Measurements from ENCODE around the gene ADPRS.

ADPRS gene

DNA sequence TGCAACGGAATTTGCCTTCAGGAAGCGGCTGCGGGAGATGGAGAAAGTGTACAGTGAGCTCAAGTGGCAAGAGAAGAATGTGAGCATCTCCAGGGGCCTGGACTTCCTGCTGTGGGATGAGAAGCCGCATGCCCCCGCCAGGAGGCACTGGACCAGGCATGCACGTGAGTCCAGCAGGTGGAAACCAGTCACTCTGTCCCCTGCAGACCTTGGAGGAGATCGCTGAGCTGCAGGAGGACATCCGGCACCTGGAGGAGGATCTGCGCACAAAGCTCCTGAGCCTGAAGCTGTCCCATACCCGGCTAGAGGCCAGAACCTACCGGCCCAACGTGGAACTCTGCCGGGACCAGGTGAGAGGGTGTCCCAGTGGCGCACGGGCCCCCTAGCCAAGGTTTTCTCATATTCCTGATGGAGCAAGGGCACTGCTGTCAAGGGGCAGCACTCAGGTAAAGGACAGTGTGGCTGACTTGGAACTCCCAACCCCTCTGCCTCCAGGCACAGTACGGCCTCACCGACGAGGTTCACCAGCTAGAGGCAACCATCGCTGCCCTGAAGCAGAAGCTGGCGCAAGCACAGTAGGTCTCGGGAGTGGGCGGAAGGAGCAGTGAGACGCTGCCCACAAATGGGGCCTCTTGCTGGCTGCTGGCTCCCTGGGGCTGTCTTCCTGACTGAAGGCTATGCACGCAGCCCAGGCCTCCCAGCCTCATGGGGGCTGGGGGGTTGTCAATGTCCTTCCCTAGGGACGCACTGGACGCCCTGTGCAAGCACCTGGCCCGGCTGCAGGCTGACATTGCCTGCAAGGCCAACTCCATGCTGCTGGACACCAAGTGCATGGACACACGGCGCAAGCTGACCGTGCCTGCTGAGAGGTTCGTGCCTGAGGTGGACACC is 1.2 kb upstream of the ADPRS start:
- no peak for DNase-seq

DNA sequence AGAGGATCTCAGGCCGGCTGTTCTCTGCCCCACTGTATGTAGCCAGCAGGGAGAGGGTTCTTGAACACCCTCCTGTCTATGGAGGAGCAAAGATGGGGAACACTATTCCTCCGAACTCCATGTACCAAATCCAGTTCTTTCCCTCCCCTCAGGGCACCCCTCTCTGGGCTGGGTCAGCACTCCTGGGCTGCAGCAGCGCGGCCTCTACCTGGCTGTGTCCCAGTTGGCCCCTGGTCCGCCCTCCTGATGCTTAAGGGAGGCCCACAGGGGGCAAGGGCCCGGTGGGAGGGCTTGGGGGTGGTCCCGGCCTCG is 471 bp upstream of the ADPRS start:
- no peak for DNase-seq

DNA sequence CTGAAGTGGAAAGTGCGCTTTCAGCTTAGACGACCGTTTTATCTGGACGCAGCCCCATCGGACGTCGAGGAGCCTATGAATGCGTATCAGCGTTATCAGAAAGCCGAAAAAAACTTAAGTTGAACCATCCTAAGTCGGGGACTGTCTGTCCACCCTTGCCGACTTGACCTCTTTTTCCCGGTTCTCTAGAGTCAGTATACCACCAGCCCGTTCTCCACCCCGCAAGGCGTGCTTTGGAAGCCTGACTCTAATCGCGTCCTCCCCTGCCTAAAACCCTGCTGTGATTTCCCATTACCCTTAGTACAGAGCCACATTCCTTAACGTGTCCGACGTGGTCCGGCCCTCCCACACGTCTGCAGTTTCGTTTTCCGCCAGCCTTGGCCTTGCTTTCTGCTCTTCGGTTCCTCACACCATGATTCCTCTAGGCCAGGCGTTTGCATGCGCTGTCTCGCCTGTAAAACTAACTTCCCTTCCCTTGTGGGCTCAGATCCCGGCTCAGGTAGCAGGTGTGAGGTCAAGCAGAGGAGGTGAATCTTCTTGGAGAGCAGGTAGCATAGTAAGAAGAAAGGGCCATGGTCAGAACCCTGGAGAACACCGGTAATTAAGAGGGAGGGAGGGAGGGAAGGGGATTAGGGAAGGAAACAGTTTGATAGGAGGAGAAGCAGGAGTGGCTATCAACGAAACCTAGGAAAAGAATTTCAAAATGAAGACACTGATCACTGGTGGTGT is 865 bp downstream of the ADPRS start:
- DNase-seq, result peak; percentile 49

DNA sequence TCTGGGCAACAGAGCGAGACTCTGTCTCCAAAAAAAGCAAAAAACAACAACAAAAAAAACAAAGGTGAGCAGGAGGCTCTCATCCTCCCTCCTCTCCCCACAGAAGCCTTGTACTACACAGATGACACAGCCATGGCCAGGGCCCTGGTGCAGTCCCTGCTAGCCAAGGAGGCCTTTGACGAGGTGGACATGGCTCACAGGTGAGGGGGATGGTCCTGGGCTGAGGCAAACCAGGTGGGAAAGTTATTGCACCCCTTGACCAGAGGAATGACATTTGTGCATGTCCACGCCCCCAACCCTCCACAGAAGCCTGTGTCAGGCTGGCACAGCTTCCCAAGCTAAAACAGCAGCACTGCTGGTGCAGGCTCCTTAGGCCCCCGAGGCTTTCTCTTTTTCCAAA is 2.4 kb downstream of the ADPRS start:
- DNase-seq, result no peak

DNA sequence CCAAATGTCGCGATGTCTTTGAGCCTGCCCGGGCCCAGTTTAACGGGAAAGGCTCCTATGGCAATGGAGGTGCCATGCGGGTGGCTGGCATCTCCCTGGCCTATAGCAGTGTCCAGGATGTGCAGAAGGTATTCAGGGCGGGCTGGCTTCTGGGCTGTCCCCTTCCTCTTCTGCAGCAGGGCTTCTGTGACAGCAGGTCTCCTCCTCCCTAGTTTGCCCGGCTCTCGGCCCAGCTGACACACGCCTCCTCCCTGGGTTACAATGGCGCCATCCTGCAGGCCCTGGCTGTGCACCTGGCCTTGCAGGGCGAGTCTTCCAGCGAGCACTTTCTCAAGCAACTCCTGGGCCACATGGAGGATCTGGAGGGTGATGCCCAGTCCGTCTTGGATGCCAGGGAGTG is 3.0 kb downstream of the ADPRS start:
- DNase-seq, result no peak

DNA sequence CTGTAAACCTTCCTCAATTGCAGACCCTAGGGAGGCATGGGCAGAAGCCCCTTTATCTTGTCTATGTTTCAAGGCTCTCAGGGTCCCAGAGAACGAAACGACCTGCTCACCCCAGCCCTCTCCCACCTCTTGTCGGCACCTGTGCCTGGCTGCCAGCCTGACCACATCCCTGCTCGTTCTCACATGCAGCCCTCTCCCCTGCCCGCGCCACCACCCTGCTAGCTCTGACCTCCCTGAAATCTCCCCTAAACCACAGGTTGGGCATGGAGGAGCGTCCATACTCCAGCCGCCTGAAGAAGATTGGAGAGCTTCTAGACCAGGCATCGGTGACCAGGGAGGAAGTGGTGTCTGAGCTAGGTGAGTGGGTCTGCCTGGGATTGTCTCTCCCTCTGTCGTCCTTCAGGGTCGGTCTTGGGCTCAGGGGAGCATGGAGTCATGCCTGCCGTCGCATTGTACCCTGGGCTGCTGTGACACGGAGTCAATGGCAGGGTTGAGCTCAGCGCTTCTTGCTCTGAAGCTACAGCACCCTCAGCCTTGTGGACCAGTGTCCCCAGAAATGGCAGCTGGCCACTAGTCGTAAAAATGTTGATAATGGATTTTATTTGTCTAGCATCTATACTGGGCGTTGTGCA is 3.6 kb downstream of the ADPRS start:
- no peak for DNase-seq

DNA sequence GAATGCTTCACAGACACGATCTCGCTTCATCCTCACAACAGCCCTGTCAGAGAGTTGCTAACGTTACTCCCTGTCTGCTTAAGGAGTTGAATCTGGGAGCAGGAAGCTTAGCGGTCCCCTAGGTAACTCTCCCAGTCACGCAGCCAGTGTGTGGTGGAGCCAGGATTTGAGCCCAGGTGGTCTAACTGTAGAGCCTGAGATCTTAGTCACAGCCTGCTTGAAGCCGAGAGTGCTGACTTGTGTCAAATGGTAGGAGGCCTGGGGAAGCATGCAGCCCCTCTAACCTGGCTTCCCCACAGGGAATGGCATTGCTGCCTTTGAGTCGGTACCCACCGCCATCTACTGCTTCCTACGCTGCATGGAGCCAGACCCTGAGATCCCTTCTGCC is 4.1 kb downstream of the ADPRS start:
- DNase-seq, result no peak

DNA sequence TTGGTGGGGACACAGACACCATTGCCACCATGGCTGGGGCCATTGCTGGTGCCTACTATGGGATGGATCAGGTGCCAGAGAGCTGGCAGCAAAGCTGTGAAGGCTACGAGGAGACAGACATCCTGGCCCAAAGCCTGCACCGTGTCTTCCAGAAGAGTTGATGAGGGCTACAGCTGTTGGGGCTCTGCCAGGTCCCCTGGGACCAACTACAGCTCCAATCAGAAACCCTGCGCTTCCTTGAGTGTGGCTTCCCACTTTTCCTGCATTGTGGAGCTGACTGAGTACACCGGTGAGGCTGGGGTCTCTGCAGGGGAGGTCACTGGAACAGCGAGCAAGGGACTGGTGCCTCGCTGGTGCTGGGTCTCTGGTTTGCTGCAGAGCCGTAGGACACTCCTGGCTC is 4.5 kb downstream of the ADPRS start:
- DNase-seq, result no peak

DNA sequence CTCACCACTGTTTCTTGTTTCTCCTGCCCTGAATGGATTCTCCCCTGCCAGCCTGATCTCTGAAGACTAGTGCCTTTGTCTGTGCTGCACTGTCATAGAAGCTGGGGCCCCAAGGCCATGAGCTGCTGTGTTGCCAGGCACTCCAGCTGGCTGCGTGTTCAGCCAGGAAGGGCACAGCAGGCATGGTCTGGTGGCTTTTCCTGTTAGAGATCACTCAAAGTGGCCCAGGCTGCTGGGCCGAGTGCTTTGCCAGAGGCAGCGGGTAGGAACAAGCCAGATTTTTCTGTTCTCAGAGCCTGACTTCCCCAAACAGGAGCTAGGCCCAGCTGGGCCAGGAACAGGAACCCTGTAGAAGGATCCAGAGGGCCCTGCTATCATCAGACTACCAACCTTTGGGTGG is 5.2 kb downstream of the ADPRS start:
- DNase-seq, result no peak

DNA sequence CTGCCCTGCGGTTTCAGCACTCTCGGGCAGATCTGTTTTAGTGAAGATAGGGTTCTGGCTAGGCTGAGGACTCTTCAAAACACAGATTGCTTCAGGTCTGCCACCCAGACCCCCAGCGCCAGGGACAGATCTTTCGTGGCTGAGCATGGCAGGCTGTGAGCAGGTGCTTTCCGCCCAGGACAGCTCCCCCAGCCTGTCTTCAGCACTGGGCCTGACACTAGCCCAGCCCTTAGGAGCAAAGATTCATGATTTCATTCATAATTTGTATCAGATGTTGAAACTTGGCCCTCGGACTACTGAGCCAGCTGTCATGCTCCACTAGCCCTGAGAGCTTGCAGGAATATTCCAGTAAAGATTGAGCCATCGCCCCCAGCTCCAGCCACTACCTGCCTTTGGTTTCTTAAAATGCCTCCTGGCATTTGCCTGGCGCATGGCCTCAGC is 5.9 kb downstream of the ADPRS start:
- no peak for DNase-seq

DNA sequence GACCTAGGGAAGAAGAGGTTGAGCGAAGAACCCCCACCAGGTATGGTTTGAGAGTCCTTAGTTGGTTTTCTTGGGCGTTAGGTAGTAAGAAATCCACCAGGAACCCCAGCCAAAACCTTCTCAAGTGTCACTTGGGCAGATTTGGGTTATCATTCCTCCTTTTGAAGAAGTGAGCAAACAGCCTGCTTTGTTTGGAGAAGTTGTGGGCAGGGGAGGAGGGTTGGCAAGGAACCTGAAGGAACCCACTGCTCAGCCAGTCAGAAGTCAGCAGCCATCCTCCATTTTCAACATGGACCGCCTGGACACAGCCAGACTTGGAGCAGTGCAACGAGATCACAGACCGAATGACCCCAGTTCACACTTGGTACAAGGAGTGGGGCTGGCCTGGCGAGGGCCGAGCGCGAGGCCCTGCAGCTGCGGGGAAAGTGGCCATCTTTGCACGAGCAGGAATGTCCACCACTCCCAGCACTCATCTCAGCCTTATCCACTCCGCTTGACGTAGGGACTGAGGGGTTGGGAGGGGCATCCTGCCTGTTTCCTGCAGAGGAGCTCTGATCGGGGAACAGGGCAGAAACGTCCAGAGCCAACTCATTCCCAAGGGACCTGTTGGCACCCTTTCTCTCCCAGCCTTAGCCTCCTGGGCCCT is 7.2 kb downstream of the ADPRS start:
- no peak for DNase-seq

DNA sequence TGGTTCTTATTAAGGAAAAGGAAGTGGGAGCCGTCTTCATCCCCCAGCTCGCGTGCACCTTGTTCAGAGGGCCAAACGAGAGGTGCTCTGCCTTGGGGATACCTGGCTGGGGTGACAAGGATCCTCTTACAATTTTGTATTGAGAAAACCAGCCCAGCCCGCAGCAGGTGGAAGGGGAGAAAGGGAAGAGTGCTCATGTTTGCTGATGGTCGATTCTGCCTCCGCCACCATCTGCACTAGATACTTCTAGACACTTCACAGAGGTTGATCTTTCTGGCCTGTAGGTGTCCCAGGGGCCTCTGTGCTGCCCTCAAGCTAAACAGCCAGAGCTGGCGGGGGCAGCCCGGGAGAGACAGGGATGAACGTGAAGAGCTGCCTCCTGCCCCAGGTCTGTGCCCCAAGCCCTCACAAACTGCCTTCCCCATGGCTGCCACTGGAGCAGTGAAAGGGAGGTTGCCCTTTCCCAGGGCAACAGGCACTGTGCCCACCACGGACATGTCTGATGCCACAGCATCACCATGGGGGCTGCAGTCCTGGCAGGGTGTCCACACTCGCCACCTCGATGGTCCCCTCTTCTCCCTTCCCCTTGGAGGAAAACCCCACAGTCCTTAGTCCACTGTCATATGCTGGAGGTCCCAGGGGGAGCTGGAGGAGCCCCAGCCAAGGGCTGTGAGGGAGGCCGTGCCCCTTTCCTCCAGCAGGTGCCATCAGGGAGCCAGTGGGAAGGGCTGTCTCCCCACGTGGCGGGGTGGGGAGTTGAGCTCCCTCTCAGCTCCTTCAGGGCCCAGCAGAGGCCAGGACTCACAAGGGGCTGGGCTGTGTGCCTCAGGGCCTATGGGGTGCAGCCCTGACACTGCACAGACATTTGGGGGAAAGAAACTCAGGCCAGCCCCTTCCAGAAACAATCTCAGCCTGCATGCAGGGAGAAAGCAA is 8.1 kb downstream of the ADPRS start:
- peak; percentile 27 for DNase-seq

DNA sequence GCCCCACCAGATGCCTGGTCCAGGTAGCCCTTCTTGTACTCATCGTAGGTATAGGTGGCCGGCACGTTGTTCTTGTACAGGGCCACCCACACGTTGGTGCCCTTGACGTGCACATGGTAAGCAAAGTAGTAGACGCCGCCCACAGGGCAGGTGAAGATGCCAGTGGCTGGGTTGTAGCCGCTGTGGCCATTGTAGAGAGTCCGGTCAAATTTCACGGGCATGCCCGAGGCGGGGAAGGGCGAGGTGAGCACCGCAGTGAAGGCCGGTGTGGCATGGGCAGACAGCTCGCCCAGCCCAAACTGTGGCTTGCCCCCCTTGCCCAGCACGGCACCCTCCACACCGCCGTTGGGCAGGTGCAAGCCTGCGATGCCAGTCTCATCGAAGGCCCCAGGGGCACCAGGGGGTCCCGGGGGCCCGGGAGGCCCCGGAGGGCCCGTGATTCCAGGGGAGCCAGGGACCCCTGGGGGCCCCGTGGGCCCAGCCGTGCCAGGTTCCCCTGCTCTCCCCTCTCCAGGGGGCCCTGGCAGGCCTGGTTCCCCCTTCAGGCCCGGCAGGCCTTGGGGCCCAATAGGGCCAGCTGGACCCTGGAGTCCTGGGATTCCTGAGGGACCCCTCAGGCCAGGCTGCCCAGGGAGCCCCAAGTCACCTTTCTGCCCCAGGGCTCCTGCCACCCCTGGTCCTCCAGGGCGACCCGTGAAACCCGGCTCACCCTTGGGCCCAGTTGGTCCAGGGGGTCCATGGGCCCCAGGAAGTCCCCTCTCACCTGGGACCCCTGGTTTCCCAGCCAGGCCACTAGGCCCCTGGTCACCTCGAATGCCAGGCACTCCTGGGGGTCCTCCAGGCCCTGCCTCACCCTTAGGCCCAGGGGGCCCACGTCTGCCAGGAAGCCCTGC is 9.2 kb downstream of the ADPRS start:
- DNase-seq, result no peak

DNA sequence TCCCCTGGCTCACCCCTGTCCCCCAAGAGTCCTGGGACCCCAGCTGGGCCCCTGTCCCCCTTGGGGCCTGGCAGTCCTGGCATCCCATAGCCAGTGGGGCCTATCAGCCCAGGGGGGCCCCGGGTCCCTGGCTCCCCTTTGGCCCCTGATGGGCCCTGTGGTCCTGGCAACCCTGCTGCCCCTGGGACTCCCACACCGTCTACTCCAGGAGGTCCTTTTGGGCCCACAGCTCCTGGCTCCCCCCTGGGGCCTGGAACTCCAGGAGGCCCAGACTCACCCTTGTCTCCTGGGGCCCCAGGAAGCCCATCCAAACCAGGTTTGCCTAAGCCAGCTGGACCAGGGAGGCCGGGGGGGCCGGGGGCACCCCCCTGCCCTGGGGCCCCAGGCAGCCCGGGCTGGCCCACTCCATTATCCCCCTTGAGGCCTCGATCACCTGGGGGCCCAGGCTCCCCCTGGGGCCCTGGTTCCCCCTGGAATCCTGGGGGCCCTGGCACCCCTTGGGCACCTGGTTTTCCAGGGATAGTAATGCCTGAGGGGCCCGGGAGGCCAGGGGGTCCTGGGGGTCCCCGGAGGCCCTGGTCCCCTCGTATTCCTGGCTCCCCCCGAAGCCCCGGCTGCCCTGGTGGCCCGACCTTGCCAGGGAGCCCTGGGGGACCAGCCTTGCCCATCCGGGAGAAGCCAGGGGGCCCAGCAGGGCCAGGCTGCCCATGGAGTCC is 10.1 kb downstream of the ADPRS start:
- DNase-seq, result no peak

DNA sequence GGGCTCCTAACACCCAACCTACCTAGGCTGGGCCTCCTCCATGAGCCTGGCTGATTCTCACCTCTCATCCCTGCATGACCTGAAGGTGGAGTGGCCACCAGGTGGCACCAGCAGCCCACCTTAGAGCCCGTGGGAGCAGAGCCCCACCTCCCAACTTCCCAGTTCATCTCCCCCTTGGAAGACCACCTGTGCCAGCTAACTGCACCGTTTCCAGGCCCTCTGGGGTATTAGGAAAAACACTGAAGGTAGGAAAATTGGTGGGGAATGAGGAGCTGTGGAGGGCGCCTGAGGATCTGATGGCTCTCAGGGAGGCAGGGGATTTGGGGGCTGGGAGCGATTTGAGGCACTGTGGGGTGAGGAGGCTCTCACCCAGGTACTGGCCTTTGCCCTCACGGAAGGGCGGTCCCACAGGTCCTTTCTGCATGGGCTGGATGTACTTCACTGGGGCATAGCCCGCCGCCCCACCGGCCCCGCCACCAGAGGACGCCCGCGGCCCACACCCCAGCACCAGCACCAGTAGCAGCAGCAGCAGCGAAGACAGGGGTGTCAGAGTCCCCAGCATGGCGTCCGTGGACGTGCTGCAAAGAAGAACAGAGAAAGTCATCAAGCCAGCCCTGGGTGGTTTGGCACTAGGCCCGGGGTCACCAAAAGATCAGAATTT is 11.1 kb downstream of the ADPRS start:
- peak; percentile 63 for DNase-seq

DNA sequence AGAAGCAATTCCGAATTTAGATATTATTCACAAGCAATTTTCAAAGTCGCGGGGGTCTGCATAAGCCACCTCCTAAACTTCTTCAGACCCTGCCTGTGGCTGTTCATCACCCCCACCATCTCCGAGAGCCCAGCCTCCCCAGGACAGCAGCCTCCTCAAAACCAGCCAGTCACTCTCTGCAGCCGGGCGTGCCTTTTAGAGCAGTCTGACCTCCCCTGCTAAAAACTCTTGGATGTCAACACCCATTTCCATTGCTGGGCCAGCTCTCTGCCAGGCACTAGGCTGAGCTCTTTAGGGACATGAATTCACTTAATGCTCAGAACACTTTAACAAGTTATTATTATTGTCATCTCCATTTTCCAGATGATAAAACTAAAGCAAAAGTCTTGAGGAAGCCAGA is 11.7 kb downstream of the ADPRS start:
- DNase-seq, result no peak

DNA sequence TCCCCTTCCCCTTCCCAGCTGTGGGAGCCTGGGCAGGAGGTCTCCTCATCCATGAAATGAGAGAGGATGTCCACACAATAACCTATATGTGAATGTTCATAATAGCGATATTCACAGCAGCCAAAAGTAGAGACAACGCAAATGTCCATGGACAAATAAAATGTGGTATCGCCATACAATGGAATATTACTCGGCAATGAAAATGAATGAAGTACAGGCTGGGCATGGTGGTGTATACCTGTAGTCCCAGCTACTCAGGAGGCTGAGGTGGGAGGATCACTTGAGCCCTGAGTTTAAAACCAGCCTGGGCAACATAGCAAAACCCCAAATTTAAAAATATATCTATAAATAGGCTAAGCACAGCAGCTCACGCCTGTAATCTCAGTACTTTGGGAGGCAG is 12.9 kb downstream of the ADPRS start:
- DNase-seq, result no peak

DNA sequence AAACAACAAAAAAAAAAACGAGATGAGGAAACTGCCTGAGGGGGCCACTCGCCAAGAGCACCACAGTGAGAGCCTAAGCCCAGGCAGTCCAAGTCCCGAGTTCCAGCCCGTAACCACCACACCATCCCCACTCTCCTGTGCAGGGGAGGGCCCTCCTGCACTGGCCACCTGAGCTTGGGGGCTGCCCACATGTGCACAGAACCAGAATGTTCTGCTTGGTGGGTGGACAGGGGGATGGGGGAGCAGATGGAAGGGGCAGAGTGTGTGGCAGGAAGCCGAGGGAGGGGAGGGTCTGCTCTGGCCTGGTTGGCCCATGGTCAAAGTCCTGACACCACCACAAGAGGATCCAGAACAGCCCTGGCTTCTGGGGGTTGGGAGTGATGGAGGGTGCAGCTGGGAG is 17.6 kb downstream of the ADPRS start:
- no peak for DNase-seq

DNA sequence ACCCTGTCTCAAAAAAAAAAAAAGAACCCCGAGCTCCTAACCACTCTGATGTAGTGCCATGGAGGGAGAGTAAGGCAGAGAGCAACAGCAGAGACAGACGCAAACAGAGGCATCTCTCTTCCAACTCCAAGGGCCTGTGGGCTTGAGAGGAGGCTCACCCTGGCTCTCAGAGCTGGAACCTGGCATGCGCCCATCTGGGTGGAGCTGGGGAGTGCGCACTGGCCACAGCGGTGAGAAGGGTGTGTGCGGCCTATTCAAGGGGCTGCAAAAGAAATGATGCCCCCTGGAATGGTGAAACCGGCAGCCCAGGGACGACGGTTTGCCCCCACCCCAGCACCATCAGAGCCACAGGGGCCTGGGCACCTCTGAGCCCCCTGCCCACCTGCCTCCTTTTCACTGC is 18.7 kb downstream of the ADPRS start:
- DNase-seq, result no peak

DNA sequence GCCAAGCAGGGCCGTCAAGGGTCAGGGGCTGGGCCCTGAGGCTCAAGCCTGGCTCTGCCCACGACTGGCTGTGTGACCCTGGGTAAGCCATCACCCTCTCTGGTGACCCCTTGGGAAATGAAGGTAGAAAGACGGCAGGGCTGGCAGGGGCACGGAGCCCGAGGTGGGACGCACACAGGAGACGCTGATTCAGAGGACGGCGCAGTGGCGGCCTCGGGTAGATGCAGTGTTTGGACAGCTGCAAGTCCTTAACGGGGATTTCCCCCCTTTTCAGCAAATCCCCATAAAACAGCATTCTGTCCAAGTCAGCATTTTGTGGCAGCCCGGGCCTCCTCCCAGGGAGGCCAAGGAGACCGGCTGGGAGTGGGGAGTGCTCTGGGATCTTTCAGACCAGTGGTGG is 19.6 kb downstream of the ADPRS start:
- DNase-seq, result no peak

All from NCI-H226 (cell line).